Karpas-422 (cell line): ENCODE measurements around the gene NRP2. TPM values are rescaled to one million over a fixed set of nuclear protein-coding genes. Genes with fewer than 3 reads are reported as not detected.

ENCODE experiments used
- DNase-seq: peaks from one replicate; pipeline ENCODE4 v3.0.0-alpha.2; 2015
- H2AFZ ChIP-seq: fragments of 200-600 bp; sonication (generic); 2 replicates; pipeline ENCODE4 v1.6.1; 2014; ENCODE audit warnings: antibody characterized with exemption, low read length, mixed read lengths
- H3K27ac ChIP-seq: fragments of 200-600 bp; sonication (generic); 2 replicates; pipeline ENCODE4 v1.5.1; 2014; ENCODE audit warnings: mild to moderate bottlenecking, low read length, moderate library complexity
- H3K27me3 ChIP-seq: fragments of 200-600 bp; sonication (generic); 2 replicates; pipeline ENCODE4 v1.6.1; 2014; ENCODE audit warnings: low read length, mixed read lengths
- H3K36me3 ChIP-seq: fragments of 200-600 bp; sonication (generic); 2 replicates; pipeline ENCODE4 v1.6.1; 2014; ENCODE audit warnings: low read length, mixed read lengths; ENCODE audit not compliant: insufficient read depth
- H3K4me1 ChIP-seq: fragments of 200-600 bp; sonication (generic); 2 replicates; pipeline ENCODE4 v1.6.1; 2014; ENCODE audit warnings: mild to moderate bottlenecking, low read length, mixed read lengths
- H3K4me2 ChIP-seq: fragments of 200-600 bp; sonication (generic); 2 replicates; pipeline ENCODE4 v1.6.1; 2014; ENCODE audit warnings: low read length, low read depth, mild to moderate bottlenecking; ENCODE audit not compliant: poor library complexity, severe bottlenecking
- H3K4me3 ChIP-seq: fragments of 200-600 bp; sonication (generic); 2 replicates; pipeline ENCODE4 v1.5.1; 2014; ENCODE audit warnings: mild to moderate bottlenecking, antibody characterized with exemption, low read length, mixed read lengths
- H3K79me2 ChIP-seq: fragments of 200-600 bp; sonication (generic); 2 replicates; pipeline ENCODE4 v1.6.1; 2014; ENCODE audit warnings: mild to moderate bottlenecking, low read length, mixed read lengths
- H3K9ac ChIP-seq: fragments of 200-600 bp; sonication (generic); 2 replicates; pipeline ENCODE4 v1.6.0; 2014; ENCODE audit warnings: low read length
- H3K9me2 ChIP-seq: fragments of 200-600 bp; sonication (generic), shearing (Covaris generic); replicated peaks from 2 replicates; pipeline ENCODE4 v1.6.0; 2014; ENCODE audit warnings: mild to moderate bottlenecking, low read length, moderate library complexity; ENCODE audit not compliant: insufficient read depth
- H3K9me3 ChIP-seq: fragments of 300-700, 200-600 bp; sonication (generic); 2 replicates; pipeline ENCODE4 v1.6.1; 2014; ENCODE audit warnings: low read length, mixed read lengths
- H4K20me1 ChIP-seq: fragments of 200-600 bp; sonication (generic); 2 replicates; pipeline ENCODE4 v1.6.1; 2014; ENCODE audit warnings: mild to moderate bottlenecking, antibody characterized with exemption, low read length, low read depth; ENCODE audit not compliant: insufficient read depth
- total RNA-seq: library from RNA; depleted of rRNA; stranded (reverse); fragments of >200 nt; shearing (Covaris generic); gene quantifications from 2 replicates; pipeline ENCODE4 v1.2.3, GENCODE V29; 2014; ENCODE audit warnings: low replicate concordance

The NRP2 gene
- total RNA-seq, 1 experiment from 2014 or later = 4.4 TPM

DNA sequence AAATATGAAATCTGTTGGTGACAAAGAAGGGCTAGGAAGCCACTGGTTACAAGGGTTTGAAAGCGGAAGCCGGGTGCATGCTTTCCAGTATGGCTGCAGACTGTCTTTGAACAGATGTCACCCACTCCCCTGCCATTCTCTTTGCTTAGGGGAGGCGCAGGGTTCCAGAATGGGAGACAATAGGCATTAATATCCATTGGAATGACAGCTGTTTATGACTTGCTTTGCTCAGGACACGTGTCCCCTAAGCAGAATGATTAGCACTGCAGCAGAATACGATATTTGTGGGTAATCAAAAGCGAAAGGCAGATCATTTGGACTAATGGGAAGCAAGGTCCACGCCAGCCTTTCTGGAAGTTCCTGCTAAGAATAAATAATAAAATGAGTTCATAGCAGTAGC is 25.8 kb upstream of the NRP2 start:
- no peaks in the 10 kb centered on the region for H4K20me1 ChIP-seq
- H3K4me1 ChIP-seq = peaks cover 15% of the 10 kb centered on the region
- H3K27ac ChIP-seq = no peak overlapping the region
- H3K9me3 ChIP-seq = no peaks in the 10 kb centered on the region
- H3K9ac ChIP-seq = no peak overlapping the region
- H3K79me2 ChIP-seq = no peaks in the 10 kb centered on the region
- no peaks in the 10 kb centered on the region for H3K9me2 ChIP-seq
- DNase-seq = no peak
- no peak overlapping the region for H3K4me3 ChIP-seq
- H3K4me2 ChIP-seq = peak overlapping the region; percentile 1
- H3K27me3 ChIP-seq = no peaks in the 10 kb centered on the region
- no peaks in the 10 kb centered on the region for H3K36me3 ChIP-seq
- no peak overlapping the region for H2AFZ ChIP-seq

GRCh38 chr2:205656941-205657340 is 25.4 kb upstream of the NRP2 start:
- H3K27ac ChIP-seq = no peak overlapping the region
- H3K9me3 ChIP-seq = no peaks in the 10 kb centered on the region
- H3K36me3 ChIP-seq = no peaks in the 10 kb centered on the region
- H2AFZ ChIP-seq = no peak overlapping the region
- H4K20me1 ChIP-seq = no peaks in the 10 kb centered on the region
- peak overlapping the region; percentile 1 for H3K4me2 ChIP-seq
- no peak overlapping the region for H3K9ac ChIP-seq
- H3K4me1 ChIP-seq = peaks cover 17% of the 10 kb centered on the region
- H3K4me3 ChIP-seq = no peak overlapping the region
- no peaks in the 10 kb centered on the region for H3K79me2 ChIP-seq
- H3K27me3 ChIP-seq = no peaks in the 10 kb centered on the region
- DNase-seq = no peak
- no peaks in the 10 kb centered on the region for H3K9me2 ChIP-seq

DNA sequence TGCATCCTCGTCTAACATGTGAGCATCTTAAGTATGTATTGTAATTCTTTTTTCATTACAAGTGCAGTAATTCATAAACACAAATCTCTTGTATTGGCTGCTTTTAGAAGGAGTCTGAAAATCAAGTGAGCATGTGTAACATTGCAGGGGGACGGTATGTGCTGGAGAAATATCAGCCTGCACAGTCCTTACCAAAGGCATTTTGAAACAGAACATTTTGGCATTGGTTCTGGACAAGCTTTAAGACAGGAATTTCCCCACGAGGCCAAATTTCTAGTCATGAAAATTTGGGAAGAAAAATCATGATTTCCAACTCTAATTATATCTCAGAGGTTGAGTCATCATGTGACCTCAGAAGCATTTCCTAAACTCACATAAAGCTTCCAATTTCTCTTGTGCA is 24.7 kb upstream of the NRP2 start:
- H3K36me3 ChIP-seq = no peaks in the 10 kb centered on the region
- no peaks in the 10 kb centered on the region for H3K9me2 ChIP-seq
- no peaks in the 10 kb centered on the region for H4K20me1 ChIP-seq
- no peaks in the 10 kb centered on the region for H3K27me3 ChIP-seq
- H3K79me2 ChIP-seq = no peaks in the 10 kb centered on the region
- H3K4me1 ChIP-seq = peaks cover 23% of the 10 kb centered on the region
- no peaks in the 10 kb centered on the region for H3K9me3 ChIP-seq
- H3K9ac ChIP-seq = no peak overlapping the region
- DNase-seq = no peak
- H3K4me2 ChIP-seq = no peak overlapping the region
- no peak overlapping the region for H3K4me3 ChIP-seq
- H2AFZ ChIP-seq = no peak overlapping the region
- H3K27ac ChIP-seq = no peak overlapping the region

DNA sequence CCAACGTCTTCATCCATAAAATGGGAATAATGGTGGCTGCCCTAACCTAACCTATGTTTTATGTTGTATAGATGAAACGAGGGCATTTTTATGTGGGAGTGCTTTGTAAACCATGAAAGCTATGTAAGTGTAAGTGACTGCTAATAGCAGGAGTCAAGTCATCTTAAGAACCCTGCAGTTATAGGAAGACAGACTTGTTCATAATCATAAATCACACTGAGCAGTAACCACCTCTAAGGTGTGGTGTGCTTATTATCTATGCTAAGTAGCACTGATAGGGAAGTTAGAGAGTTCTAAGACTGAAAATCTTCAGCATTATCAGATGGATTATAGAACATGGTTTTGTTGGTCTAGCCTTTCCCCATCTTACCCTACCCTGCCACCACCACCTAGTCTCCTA is 24.2 kb upstream of the NRP2 start:
- Histone ChIP-seq H4K20me1 (no peaks in the 10 kb centered on the region), H3K27me3 (no peaks in the 10 kb centered on the region), H3K36me3 (no peaks in the 10 kb centered on the region), H3K4me2 (no peak overlapping the region), H3K9ac (no peak overlapping the region), H3K9me3 (no peaks in the 10 kb centered on the region), H3K27ac (no peak overlapping the region), H3K9me2 (no peaks in the 10 kb centered on the region), H3K4me1 (peaks cover 27% of the 10 kb centered on the region), H2AFZ (no peak overlapping the region), H3K4me3 (no peak overlapping the region), H3K79me2 (no peaks in the 10 kb centered on the region)
- DNase-seq = no peak

- no peaks in the 10 kb centered on the region for H3K9me2 ChIP-seq
- no peaks in the 10 kb centered on the region for H3K36me3 ChIP-seq
- H3K27me3 ChIP-seq = no peaks in the 10 kb centered on the region
- H3K4me3 ChIP-seq = no peak overlapping the region
- H3K9ac ChIP-seq = no peak overlapping the region
- no peak overlapping the region for H3K4me2 ChIP-seq
- H3K27ac ChIP-seq = no peak overlapping the region
- H2AFZ ChIP-seq = no peak overlapping the region
- no peak for DNase-seq
- no peaks in the 10 kb centered on the region for H4K20me1 ChIP-seq
- peaks cover 27% of the 10 kb centered on the region for H3K4me1 ChIP-seq
- no peaks in the 10 kb centered on the region for H3K9me3 ChIP-seq
- H3K79me2 ChIP-seq = no peaks in the 10 kb centered on the region
These were observed 23.7 kb upstream of the NRP2 start for GRCh38 chr2:205658572-205658971.

DNA sequence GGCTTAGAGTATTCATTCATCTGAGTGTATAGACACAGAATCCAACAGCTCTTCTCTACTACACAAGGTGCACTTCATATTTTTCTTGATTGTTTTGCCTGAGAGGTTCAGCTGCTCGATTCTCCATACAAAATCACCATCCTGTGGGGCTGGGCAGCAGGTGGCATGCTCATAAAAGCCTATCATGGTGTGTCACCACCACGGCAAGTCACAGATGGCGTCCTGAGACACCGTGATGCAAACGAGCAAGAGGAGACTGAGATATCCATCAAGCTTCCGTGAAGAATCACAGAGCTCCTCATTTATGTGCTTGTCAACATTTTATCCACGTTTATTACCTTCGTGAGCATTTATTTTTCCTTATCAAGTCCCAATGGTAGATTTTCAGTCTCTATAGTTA is 22.4 kb upstream of the NRP2 start:
- Histone ChIP-seq H2AFZ (no peak overlapping the region), H3K27me3 (no peaks in the 10 kb centered on the region), H3K9ac (no peak overlapping the region), H3K36me3 (no peaks in the 10 kb centered on the region), H3K27ac (no peak overlapping the region), H3K4me2 (no peak overlapping the region), H4K20me1 (no peaks in the 10 kb centered on the region), H3K79me2 (no peaks in the 10 kb centered on the region), H3K4me1 (peaks cover 27% of the 10 kb centered on the region), H3K9me2 (no peaks in the 10 kb centered on the region), H3K9me3 (no peaks in the 10 kb centered on the region), H3K4me3 (no peak overlapping the region)
- no peak for DNase-seq

DNA sequence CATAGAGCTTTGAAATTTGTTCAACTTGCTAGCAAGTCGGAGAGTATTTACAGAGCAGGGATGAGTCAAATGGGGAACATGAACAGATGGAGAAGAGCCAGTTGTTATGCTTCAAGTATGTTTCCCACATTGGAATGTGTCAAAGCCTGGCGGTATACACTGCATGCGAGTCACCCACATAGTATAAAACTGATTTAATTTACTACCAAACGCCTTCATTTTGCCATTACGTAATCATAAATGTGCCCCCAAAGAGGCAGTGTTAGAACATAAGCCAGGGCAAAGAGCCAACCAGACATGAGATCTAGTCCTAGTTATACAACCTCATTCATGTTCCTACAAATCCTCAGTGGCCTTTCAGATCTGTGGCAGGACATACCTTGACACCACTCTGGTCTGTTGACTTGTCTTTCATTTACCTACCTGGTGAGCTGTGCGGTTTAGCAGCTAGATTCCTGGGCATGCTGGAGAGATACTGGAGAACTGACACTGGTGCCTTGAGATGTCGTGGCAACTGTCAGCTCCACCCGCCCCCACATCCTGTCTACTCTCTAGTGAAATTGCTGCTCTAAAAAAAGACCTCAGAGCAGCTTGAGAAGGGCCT is 21.7 kb upstream of the NRP2 start:
- no peak for DNase-seq
- Histone ChIP-seq H3K79me2 (no peaks in the 10 kb centered on the region), H3K9me2 (no peaks in the 10 kb centered on the region), H3K4me1 (peaks cover 27% of the 10 kb centered on the region), H2AFZ (no peak overlapping the region), H3K27me3 (no peaks in the 10 kb centered on the region), H3K4me3 (no peak overlapping the region), H3K27ac (no peak overlapping the region), H3K36me3 (no peaks in the 10 kb centered on the region), H3K4me2 (peak overlapping the region; percentile 29), H4K20me1 (no peaks in the 10 kb centered on the region), H3K9me3 (no peaks in the 10 kb centered on the region), H3K9ac (no peak overlapping the region)

- no peak overlapping the region for H3K27ac ChIP-seq
- peak overlapping the region; percentile 29 for H3K4me2 ChIP-seq
- H3K36me3 ChIP-seq = no peaks in the 10 kb centered on the region
- DNase-seq = no peak
- H3K9me2 ChIP-seq = no peaks in the 10 kb centered on the region
- H2AFZ ChIP-seq = no peak overlapping the region
- peaks cover 27% of the 10 kb centered on the region for H3K4me1 ChIP-seq
- H3K4me3 ChIP-seq = no peak overlapping the region
- H3K27me3 ChIP-seq = no peaks in the 10 kb centered on the region
- no peaks in the 10 kb centered on the region for H3K9me3 ChIP-seq
- H3K9ac ChIP-seq = no peak overlapping the region
- H3K79me2 ChIP-seq = no peaks in the 10 kb centered on the region
- H4K20me1 ChIP-seq = no peaks in the 10 kb centered on the region
These were observed 21.0 kb upstream of the NRP2 start for GRCh38 chr2:205661281-205661680.
